Trophoblast cell (in vitro differentiated cells and primary cell): Measurements from ENCODE around the gene COPRS. TPM values are rescaled to one million over a fixed set of nuclear protein-coding genes. Genes with fewer than 3 reads are reported as not detected.
A peak's percentile ranks its signal among the peaks of the same experiment; 100 is the strongest.

Source experiments
- DNase-seq, 2 donors: peaks; one replicate each; pipeline ENCODE4 v3.0.0-alpha.2; 2016
- H2AFZ ChIP-seq: 2 replicates; pipeline ENCODE4 v1.6.1; 2013; ENCODE audit warnings: low read length, moderate library complexity, mild to moderate bottlenecking; ENCODE audit not compliant: insufficient read depth, poor library complexity
- H2AK5ac ChIP-seq: 2 replicates; pipeline ENCODE4 v1.6.1; 2013; ENCODE audit warnings: mild to moderate bottlenecking, low read length
- H2BK120ac ChIP-seq: 2 replicates; pipeline ENCODE4 v1.6.1; 2013; ENCODE audit warnings: low read length, mild to moderate bottlenecking, moderate library complexity; ENCODE audit not compliant: insufficient read depth, poor library complexity
- H2BK12ac ChIP-seq: 2 replicates; pipeline ENCODE4 v1.6.1; 2013; ENCODE audit warnings: mild to moderate bottlenecking, low read length, moderate library complexity
- H2BK5ac ChIP-seq: 2 replicates; pipeline ENCODE4 v1.6.1; 2013; ENCODE audit warnings: low read length, low read depth, moderate library complexity, mild to moderate bottlenecking; ENCODE audit not compliant: poor library complexity
- H3K14ac ChIP-seq: 2 replicates; pipeline ENCODE4 v1.6.1; 2013; ENCODE audit warnings: mild to moderate bottlenecking, low read length
- H3K18ac ChIP-seq: 2 replicates; pipeline ENCODE4 v1.6.1; 2013; ENCODE audit warnings: mild to moderate bottlenecking, low read length
- H3K23ac ChIP-seq: 2 replicates; pipeline ENCODE4 v1.6.1; 2013; ENCODE audit warnings: low read length
- H3K27ac ChIP-seq: 2 replicates; pipeline ENCODE4 v1.5.1; 2013; ENCODE audit warnings: low read depth, mild to moderate bottlenecking, inconsistent platforms, low read length, moderate library complexity
- H3K27me3 ChIP-seq: 2 replicates; pipeline ENCODE4 v1.6.1; 2013; ENCODE audit warnings: inconsistent platforms, mild to moderate bottlenecking, low read length, moderate library complexity; ENCODE audit not compliant: insufficient read depth
- H3K36me3 ChIP-seq, 2 experiments: 1 replicate in 1 of 2; 2 replicates in 1 of 2; pipeline ENCODE4 v1.6.1; 2013; ENCODE audit warnings: low read length in 2 of 2, mild to moderate bottlenecking in 2 of 2, moderate library complexity in 1 of 2; ENCODE audit not compliant: insufficient read depth in 2 of 2, control insufficient read depth in 1 of 2
- H3K4ac ChIP-seq: 2 replicates; pipeline ENCODE4 v1.6.1; 2013; ENCODE audit warnings: low read depth, mild to moderate bottlenecking, low read length, moderate library complexity
- H3K4me1 ChIP-seq, 2 experiments: 1 replicate in 1 of 2; 2 replicates in 1 of 2; pipeline ENCODE4 v1.6.1; 2013; ENCODE audit warnings: low read length in 2 of 2, mild to moderate bottlenecking in 2 of 2, moderate library complexity in 1 of 2; ENCODE audit not compliant: insufficient read depth in 2 of 2, control insufficient read depth in 1 of 2
- H3K4me2 ChIP-seq: 2 replicates; pipeline ENCODE4 v1.6.1; 2013; ENCODE audit warnings: inconsistent platforms, mild to moderate bottlenecking, low read length, moderate library complexity
- H3K4me3 ChIP-seq: 2 replicates; pipeline ENCODE4 v1.5.1; 2013; ENCODE audit warnings: mild to moderate bottlenecking, low read depth, low read length, inconsistent platforms
- H3K79me1 ChIP-seq: one replicate; pipeline ENCODE4 v1.6.1; 2013; ENCODE audit warnings: low read length
- H3K79me2 ChIP-seq: 2 replicates; pipeline ENCODE4 v1.6.1; 2013; ENCODE audit warnings: low read length, mild to moderate bottlenecking; ENCODE audit not compliant: control insufficient read depth, insufficient read depth, poor library complexity
- H3K9ac ChIP-seq: 2 replicates; pipeline ENCODE4 v1.6.1; 2013; ENCODE audit warnings: mild to moderate bottlenecking, low read length
- H3K9me3 ChIP-seq: 2 replicates; pipeline ENCODE4 v1.6.1; 2013; ENCODE audit warnings: low read depth, mild to moderate bottlenecking, control low read depth, inconsistent platforms, low read length; ENCODE audit not compliant: insufficient read depth
- H4K12ac ChIP-seq: 2 replicates; pipeline ENCODE4 v1.6.1; 2013; ENCODE audit warnings: low read depth, mild to moderate bottlenecking, low read length, moderate library complexity
- H4K8ac ChIP-seq: 2 replicates; pipeline ENCODE4 v1.6.1; 2013; ENCODE audit warnings: low read depth, mild to moderate bottlenecking, low read length, moderate library complexity
- H4K91ac ChIP-seq: one replicate; pipeline ENCODE4 v1.6.1; 2013; ENCODE audit warnings: low read depth, mild to moderate bottlenecking, low read length, moderate library complexity
- WGBS: extraction: QIAGEN DNeasy Blood & Tissue Kit; methylation state at CpG from one replicate; pipeline ENCODE4 v1.1.7; 2013; ENCODE audit warnings: missing lambda C conversion rate; ENCODE audit not compliant: insufficient read length, insufficient coverage; ENCODE audit errors: extremely low coverage; 5-methylcytosine and 5-hydroxymethylcytosine counted together
- polyA plus RNA-seq: library from polyadenylated mRNA; stranded (reverse); fragments of 200-250 nt; gene quantifications from 2 replicates; pipeline ENCODE4 v1.2.3, GENCODE V29; 2013

Gene COPRS, protein sequence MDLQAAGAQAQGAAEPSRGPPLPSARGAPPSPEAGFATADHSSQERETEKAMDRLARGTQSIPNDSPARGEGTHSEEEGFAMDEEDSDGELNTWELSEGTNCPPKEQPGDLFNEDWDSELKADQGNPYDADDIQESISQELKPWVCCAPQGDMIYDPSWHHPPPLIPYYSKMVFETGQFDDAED
- polyA plus RNA-seq: 37.9 and 38.7 TPM in 2 replicates

DNA sequence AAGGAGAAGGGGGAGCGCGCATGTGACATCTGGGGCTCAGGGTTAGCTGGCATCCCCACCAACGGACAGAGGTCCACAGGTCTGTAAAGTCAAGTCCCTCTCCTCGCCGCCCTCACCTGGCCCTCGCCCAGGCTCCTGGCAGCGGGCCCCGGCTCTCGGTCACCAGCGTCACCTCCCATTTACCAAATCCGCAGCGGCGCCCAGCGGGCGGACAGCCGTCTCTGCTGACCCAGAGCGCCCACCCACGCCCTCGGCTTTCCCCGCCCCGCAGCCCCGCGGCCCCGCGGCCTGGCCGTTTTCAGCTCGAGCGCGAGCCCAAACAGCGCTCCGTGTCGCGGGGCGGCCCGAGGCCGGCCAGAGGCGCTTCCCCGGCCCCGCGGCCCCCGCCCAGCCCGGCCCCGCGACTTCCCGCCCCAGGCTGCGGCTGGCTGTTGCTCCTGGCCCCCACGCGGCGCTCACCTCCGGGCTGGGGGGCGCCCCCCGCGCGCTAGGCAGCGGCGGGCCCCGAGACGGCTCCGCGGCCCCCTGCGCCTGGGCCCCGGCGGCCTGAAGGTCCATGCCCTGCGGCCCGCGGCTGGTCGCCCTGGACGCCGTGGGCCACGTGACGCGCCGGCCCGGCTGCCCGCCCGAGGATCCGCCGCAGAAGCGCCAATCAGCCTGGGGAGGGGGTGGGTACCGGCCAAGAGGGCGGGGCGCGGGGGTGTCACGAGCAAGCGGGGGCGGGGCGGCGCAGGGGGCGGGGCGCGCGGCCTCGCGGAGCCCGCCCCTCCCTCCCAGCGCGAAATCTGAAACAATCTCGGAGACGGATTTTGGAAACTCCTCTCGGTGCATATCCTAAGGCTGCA lies at the start of gene COPRS:
COPRS (minus strand) TSS at position 603 of the 845 bp plus-strand sequence; CDS start at position 558, 45 bp downstream.
- Histone ChIP-seq H3K9ac (peak within 1 kb of the TSS; percentile 79), H4K91ac (peak within 1 kb of the TSS; percentile 61), H3K14ac (peak within 1 kb of the TSS; percentile 32), H3K79me1 (peaks cover 2% of the 10 kb centered on the region), H2BK12ac (no peak within 1 kb of the TSS), H3K4ac (no peak within 1 kb of the TSS), H3K79me2 (peaks cover 3% of the 10 kb centered on the region), H3K27ac (peak within 1 kb of the TSS; percentile 64), H2AK5ac (no peak within 1 kb of the TSS), H3K36me3 (peaks cover 2 to 15% of the 10 kb centered on the region in 2 experiments), H3K18ac (peak within 1 kb of the TSS; percentile 58), H3K4me3 (peak within 1 kb of the TSS; percentile 81), H4K8ac (no peak within 1 kb of the TSS), H3K4me1 (peaks cover 4 to 8% of the 10 kb centered on the region in 2 experiments), H3K27me3 (no peaks in the 10 kb centered on the region), H2AFZ (peak within 1 kb of the TSS; percentile 63), H2BK120ac (no peak within 1 kb of the TSS), H2BK5ac (peak within 1 kb of the TSS; percentile 86), H3K23ac (no peak within 1 kb of the TSS), H4K12ac (no peak within 1 kb of the TSS), H3K4me2 (peak within 1 kb of the TSS; percentile 84), H3K9me3 (no peaks in the 10 kb centered on the region)
- DNase-seq: peak; percentile 80 to 87
- WGBS: no CpG with 5 or more reads among the region's 100 CpGs

DNA sequence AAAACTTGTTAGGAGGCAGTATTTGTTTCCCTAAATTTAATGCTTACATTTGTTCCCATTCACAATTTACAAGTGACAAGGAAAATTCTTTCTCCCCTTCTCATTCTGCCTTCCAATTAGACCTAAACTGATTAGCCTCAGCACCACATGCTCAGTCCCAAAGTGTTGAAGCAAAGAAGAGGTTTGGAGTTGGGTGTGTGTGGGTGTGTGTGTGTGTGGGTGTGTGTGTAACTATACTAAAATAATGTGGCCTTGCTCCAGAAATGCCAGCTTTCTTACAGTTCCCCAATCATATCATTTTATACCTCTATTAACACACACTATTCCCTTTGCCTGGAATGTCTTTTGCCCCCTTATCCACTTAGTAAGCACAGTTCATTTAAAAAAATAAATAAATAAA lies 49.3 kb upstream of the COPRS start:
- Histone ChIP-seq H2BK5ac (no peak overlapping the region), H3K27ac (no peak overlapping the region), H3K79me1 (no peaks in the 10 kb centered on the region), H2BK12ac (no peak overlapping the region), H3K4me3 (no peak overlapping the region), H3K14ac (no peak overlapping the region), H4K12ac (no peak overlapping the region), H3K4ac (no peak overlapping the region), H4K8ac (no peak overlapping the region), H3K23ac (no peak overlapping the region), H3K9ac (no peak overlapping the region), H2BK120ac (no peak overlapping the region), H3K4me1 (no peaks in the 10 kb centered on the region), H3K79me2 (no peaks in the 10 kb centered on the region), H4K91ac (no peak overlapping the region), H3K18ac (no peak overlapping the region), H3K9me3 (no peaks in the 10 kb centered on the region), H3K36me3 (no peaks in the 10 kb centered on the region), H3K4me2 (no peak overlapping the region), H2AK5ac (no peak overlapping the region), H2AFZ (no peak overlapping the region), H3K27me3 (no peaks in the 10 kb centered on the region)
- DNase-seq: no peak

DNA sequence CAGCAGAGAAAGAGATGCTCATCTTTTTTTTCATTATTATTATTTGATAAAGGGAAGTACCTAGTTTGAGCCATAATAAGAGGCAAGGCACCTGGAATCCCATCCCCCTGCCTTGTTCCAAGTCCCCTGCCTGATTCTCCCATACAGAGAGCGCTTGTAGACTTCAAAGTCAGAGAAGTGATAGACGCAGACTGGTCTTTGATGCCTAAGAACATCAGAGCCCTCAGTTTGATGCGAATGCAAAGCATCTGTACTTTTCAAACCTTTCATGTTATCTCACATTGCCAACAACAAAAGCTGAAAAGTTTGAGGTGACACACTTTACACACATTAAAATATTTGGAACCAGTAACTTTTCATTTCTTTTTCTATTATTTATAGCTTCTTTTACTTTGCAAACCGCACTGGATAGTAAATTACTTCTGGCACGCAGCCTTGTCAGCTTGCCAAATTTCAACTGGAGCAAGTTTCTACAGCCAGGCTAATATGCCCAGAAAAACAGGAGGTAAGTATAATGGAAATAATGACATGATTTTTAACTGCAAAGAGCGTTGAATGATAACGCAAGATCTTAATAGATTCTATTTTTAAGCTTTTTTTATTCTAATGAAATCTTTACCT lies 48.4 kb upstream of the COPRS start:
- Histone ChIP-seq H3K4me1 (no peaks in the 10 kb centered on the region), H3K9me3 (no peaks in the 10 kb centered on the region), H2AK5ac (no peak overlapping the region), H2AFZ (no peak overlapping the region), H3K4me2 (no peak overlapping the region), H3K36me3 (no peaks in the 10 kb centered on the region), H4K12ac (no peak overlapping the region), H2BK120ac (no peak overlapping the region), H3K9ac (no peak overlapping the region), H3K14ac (no peak overlapping the region), H3K27me3 (no peaks in the 10 kb centered on the region), H2BK12ac (no peak overlapping the region), H3K4ac (no peak overlapping the region), H3K79me2 (no peaks in the 10 kb centered on the region), H3K79me1 (no peaks in the 10 kb centered on the region), H4K8ac (no peak overlapping the region), H3K23ac (no peak overlapping the region), H3K27ac (no peak overlapping the region), H2BK5ac (no peak overlapping the region), H3K18ac (no peak overlapping the region), H3K4me3 (no peak overlapping the region), H4K91ac (no peak overlapping the region)
- DNase-seq: no peak
- no CpG with 5 or more reads among the region's 7 CpGs for WGBS

DNA sequence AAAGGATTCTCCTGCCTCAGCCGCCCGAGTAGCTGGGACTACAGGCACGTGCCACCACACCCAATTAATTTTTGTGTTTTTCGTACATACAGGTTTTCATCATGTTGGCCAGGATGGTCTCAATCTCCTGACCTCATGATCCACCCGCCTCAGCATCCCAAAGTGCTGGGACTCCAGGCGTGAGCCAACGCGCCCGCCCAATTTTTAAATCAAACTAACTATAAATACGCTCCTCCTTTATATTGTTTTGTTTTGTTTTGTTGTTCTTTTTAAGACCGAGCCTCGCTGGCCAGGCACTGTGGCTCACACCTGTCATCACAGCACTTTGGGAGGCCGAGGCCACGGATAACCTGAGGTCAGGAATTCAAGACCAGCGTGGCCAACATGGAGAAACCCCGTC lies 44.4 kb upstream of the COPRS start:
- Histone ChIP-seq H3K36me3 (peaks cover 10% of the 10 kb centered on the region in 2 experiments), H3K79me2 (peaks cover 4% of the 10 kb centered on the region), H3K27me3 (no peaks in the 10 kb centered on the region), H3K14ac (no peak overlapping the region), H2BK12ac (no peak overlapping the region), H3K27ac (no peak overlapping the region), H3K9me3 (no peaks in the 10 kb centered on the region), H4K91ac (no peak overlapping the region), H3K9ac (no peak overlapping the region), H3K18ac (no peak overlapping the region), H2BK5ac (no peak overlapping the region), H4K12ac (no peak overlapping the region), H3K79me1 (no peaks in the 10 kb centered on the region), H3K4me3 (no peak overlapping the region), H3K23ac (no peak overlapping the region), H2BK120ac (no peak overlapping the region), H3K4ac (no peak overlapping the region), H3K4me2 (no peak overlapping the region), H3K4me1 (no peaks in the 10 kb centered on the region), H4K8ac (no peak overlapping the region), H2AK5ac (no peak overlapping the region), H2AFZ (no peak overlapping the region)
- no peak for DNase-seq
- WGBS: no CpG with 5 or more reads among the region's 16 CpGs
